VCaP (cell line): ENCODE results near the gene VEPH1.

Source experiments
- H3K27ac ChIP-seq: fragments of 450-650 bp; 2 replicates; pipeline ENCODE4 v1.5.1; 2017
- CTCF ChIP-seq: fragments of 450-650 bp; conservative IDR thresholded peaks from 2 replicates; pipeline ENCODE4 v1.5.1; 2017; ENCODE audit warnings: mild to moderate bottlenecking, moderate library complexity

The VEPH1 gene

GRCh38 chr3:157428853-157429252 is 74.4 kb downstream of the VEPH1 start:
- no peak overlapping the region for H3K27ac ChIP-seq
- TF ChIP-seq CTCF = no peak

- TF ChIP-seq CTCF = no peak
- H3K27ac ChIP-seq = no peak overlapping the region
Measured at GRCh38 chr3:157427901-157428300, 75.3 kb downstream of the VEPH1 start.

- TF ChIP-seq CTCF = no peak
- H3K27ac ChIP-seq = no peak overlapping the region
Measured at GRCh38 chr3:157423337-157423736, 79.9 kb downstream of the VEPH1 start.

- H3K27ac ChIP-seq = no peak overlapping the region
- no peak for TF ChIP-seq CTCF
Measured at GRCh38 chr3:157420606-157421130, 82.5 kb downstream of the VEPH1 start.

GRCh38 chr3:157418104-157418503 is 85.1 kb downstream of the VEPH1 start:
- TF ChIP-seq CTCF = no peak
- H3K27ac ChIP-seq = no peak overlapping the region

- H3K27ac ChIP-seq = no peak overlapping the region
- no peak for TF ChIP-seq CTCF
Measured at GRCh38 chr3:157417247-157417646, 86.0 kb downstream of the VEPH1 start.

GRCh38 chr3:157416347-157417087 is 86.7 kb downstream of the VEPH1 start:
- H3K27ac ChIP-seq = no peak overlapping the region
- no peak for TF ChIP-seq CTCF
